Kidney epithelial cell (primary cell): ENCODE results near the gene CREB3L1. TPM values are rescaled to one million over a fixed set of nuclear protein-coding genes. Genes with fewer than 3 reads are reported as not detected.
"Not testable (repeated sequence)": the region's sequence is repeated elsewhere in the genome, so short reads cannot be mapped to it uniquely, and the experiment has no call there.

Source experiments
- DNase-seq: peaks from one replicate; pipeline ENCODE4 v3.0.0-alpha.2; 2010; ENCODE audit warnings: low read depth
- H3K27me3 ChIP-seq: 2 replicates; pipeline ENCODE4 v1.6.0; 2011; ENCODE audit warnings: low read length; ENCODE audit not compliant: control insufficient read depth, insufficient read depth
- H3K36me3 ChIP-seq: 2 replicates; pipeline ENCODE4 v1.5.1; 2011; ENCODE audit warnings: low read length; ENCODE audit not compliant: control insufficient read depth, insufficient read depth
- H3K4me3 ChIP-seq: 2 replicates; pipeline ENCODE4 v1.5.1; 2011; ENCODE audit warnings: low read depth, mild to moderate bottlenecking, control low read depth, low read length
- CTCF ChIP-seq: IDR thresholded peaks from 2 replicates; pipeline ENCODE4 v1.5.1; 2011; ENCODE audit warnings: mild to moderate bottlenecking, moderate library complexity, low read length, control low read depth, inconsistent platforms; ENCODE audit not compliant: insufficient read depth, poor library complexity, severe bottlenecking
- total RNA-seq: library from RNA; depleted of rRNA; stranded (reverse); fragments of >200 nt; gene quantifications from 2 replicates; pipeline ENCODE4 v1.2.3, GENCODE V29; 2015

The CREB3L1 gene
- total RNA-seq, 1 donor from 2014 or later, result 3.2 TPM

DNA sequence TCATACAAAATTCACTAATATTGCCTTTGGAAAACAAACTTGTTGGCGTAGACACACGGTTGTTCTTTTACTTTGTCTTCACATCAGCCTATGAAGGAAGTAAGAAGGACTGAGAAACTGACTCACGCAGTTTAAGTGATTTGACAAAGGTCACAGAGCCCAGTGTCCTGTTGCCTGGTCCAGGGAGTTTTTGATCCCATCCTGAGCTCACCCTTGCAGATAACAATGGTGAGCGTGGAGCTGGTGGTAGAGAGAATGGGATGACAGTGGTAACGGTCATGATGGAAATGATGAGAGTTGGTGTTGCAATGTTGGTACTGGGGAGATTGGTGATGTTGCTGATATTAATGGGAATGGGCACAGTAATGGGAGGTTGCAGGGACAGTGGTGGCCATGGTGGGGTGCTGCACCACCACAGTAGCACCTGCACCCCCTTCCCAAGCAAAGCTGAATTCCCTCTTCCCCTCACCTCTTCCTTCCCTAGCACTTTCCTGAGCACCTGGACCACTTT, 22.0 kb downstream of the CREB3L1 start:
- Histone ChIP-seq H3K4me3 (no peak overlapping the region), H3K27me3 (no peaks in the 10 kb centered on the region), H3K36me3 (no peaks in the 10 kb centered on the region)
- DNase-seq, result no peak
- TF ChIP-seq CTCF, result peak; percentile 11

DNA sequence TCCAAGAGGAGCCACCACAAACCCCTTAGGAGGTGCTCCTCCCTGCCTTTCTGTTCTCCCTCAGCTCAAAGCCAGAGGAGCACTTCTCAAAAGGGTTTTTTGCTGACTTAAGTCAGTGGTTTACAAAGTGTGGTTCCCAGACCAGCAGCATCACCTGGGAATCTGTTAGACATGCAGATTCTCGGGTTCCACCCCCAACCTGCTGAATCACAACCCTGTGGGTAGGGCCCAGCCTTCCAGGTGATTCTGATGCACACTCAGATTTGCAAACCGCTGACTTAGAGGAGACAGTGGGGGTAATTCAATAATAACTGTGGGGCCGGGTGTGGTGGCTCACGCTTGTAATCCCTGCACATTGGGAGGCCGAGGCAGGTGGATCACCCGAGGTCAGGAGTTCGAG, 22.8 kb downstream of the CREB3L1 start:
- Histone ChIP-seq H3K4me3 (no peak overlapping the region), H3K36me3 (no peaks in the 10 kb centered on the region), H3K27me3 (no peaks in the 10 kb centered on the region)
- TF ChIP-seq CTCF, result no peak
- no peak for DNase-seq

DNA sequence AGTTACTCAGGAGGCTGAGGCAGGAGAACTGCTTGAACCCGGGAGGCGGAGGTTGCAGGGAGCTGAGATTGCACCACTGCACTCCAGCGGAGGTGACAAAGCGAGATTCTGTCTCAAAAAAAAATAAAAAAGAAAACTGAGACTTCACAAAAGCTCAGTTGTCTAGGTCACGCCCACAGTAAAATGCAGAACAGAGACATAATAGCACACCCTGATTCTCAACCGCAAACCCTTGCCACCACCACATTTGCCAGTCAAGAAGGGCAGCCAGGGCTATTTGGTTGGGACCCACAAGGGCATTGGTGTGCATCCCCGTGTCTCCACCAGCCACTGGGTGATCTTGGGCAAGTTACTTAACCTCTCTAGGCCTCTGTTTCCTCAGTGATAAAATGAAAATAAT, 25.4 kb downstream of the CREB3L1 start:
- DNase-seq, result no peak
- no peak for TF ChIP-seq CTCF
- Histone ChIP-seq H3K4me3 (no peak overlapping the region), H3K27me3 (no peaks in the 10 kb centered on the region), H3K36me3 (no peaks in the 10 kb centered on the region)

DNA sequence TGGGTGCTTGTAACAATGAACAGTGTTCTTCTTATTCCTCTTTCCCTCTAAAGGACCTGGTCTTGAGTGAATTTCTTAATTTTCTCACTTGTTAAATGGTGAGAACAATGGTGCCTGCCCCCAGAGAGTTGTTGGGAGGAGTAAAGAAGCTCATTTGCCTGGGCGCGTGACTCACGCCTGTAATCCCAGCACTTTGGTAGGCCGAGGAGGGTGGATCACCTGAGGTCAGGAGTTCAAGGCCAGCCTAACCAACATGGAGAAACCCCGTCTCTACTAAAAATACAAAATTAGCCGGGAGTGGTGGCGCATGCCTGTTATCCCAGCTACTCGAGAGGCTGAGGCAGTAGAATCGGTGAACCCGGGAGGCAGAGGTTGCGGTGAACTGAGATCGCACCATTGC, 26.6 kb downstream of the CREB3L1 start:
- H3K4me3 ChIP-seq, DNase-seq, H3K27me3 ChIP-seq, H3K36me3 ChIP-seq: not testable (repeated sequence)

DNA sequence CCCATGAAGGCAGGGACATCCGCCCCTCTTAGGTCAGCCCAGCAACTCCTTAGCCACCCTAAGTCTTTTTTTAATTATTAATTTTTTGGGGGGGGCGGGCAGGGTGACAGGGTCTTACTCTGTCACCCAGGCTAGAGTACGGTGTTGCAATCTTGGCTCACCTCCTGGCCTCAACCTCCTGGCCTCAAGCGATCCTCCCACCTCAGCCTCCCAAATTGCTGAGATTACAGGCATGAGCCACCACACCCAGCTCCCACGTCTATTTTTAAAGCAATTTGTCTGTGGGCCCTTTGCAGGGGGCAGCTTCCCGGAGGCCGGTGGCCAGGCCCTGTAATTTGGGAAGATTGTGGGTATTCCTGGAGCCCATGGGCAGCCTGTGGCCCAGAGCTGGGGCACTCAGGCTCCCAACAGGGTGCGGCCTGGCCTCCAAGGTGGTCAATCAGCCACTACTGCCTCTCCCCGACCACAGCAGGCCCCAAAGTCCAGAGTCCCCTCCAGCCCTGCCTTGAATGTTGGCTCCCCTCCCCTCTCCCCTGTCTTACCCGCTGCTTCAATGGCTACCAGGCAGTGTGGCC, 27.2 kb downstream of the CREB3L1 start:
- H3K27me3 ChIP-seq, result no peaks in the 10 kb centered on the region
- H3K4me3 ChIP-seq, result no peak overlapping the region
- no peak for DNase-seq
- H3K36me3 ChIP-seq, result no peaks in the 10 kb centered on the region
- no peak for TF ChIP-seq CTCF

GRCh38 chr11:46305295-46305694, 27.8 kb downstream of the CREB3L1 start:
- H3K27me3 ChIP-seq, result no peaks in the 10 kb centered on the region
- no peaks in the 10 kb centered on the region for H3K36me3 ChIP-seq
- no peak for TF ChIP-seq CTCF
- no peak overlapping the region for H3K4me3 ChIP-seq
- no peak for DNase-seq
